Astrocyte (in vitro differentiated cells and primary cell): ENCODE data around the gene RIMBP2. TPM values are rescaled to one million over a fixed set of nuclear protein-coding genes. Genes with fewer than 3 reads are reported as not detected.

Experiments used
- DNase-seq: peaks from one replicate; pipeline ENCODE4 v3.0.0-alpha.2; 2010; ENCODE audit warnings: low read depth
- FAIRE-seq: peaks from 2 replicates; lab custom pipeline; 2011; peaks lifted over from hg19 to GRCh38; lab: Jason Lieb, UNC
- H2AFZ ChIP-seq: 2 replicates; pipeline ENCODE4 v1.6.0; 2012; ENCODE audit warnings: low read depth, low read length, inconsistent platforms
- H3K27ac ChIP-seq: 2 replicates; pipeline ENCODE4 v1.5.1; 2011; ENCODE audit warnings: low read depth, low read length, inconsistent platforms
- H3K27me3 ChIP-seq: 2 replicates; pipeline ENCODE4 v1.6.0; 2011; ENCODE audit warnings: low read length, inconsistent platforms; ENCODE audit not compliant: insufficient read depth
- H3K36me3 ChIP-seq: 2 replicates; pipeline ENCODE4 v1.5.1; 2011; ENCODE audit warnings: low read length, inconsistent platforms; ENCODE audit not compliant: insufficient read depth
- H3K4me1 ChIP-seq: 2 replicates; pipeline ENCODE4 v1.5.1; 2011; ENCODE audit warnings: low read length, inconsistent platforms; ENCODE audit not compliant: insufficient read depth
- H3K4me2 ChIP-seq: 2 replicates; pipeline ENCODE4 v1.6.0; 2012; ENCODE audit warnings: low read length, inconsistent platforms
- H3K4me3 ChIP-seq: 2 replicates; pipeline ENCODE4 v1.5.1; 2011; ENCODE audit warnings: low read depth, mild to moderate bottlenecking, low read length, inconsistent platforms; ENCODE audit not compliant: insufficient read depth
- H3K79me2 ChIP-seq: 2 replicates; pipeline ENCODE4 v1.6.0; 2012; ENCODE audit warnings: mild to moderate bottlenecking, low read length, inconsistent platforms; ENCODE audit not compliant: insufficient read depth
- H3K9ac ChIP-seq: 2 replicates; pipeline ENCODE4 v1.6.0; 2012; ENCODE audit warnings: mild to moderate bottlenecking, low read length, inconsistent platforms
- H3K9me3 ChIP-seq: 2 replicates; pipeline ENCODE4 v1.5.1; 2012; ENCODE audit warnings: low read depth, mild to moderate bottlenecking, low read length, inconsistent platforms; ENCODE audit not compliant: insufficient read depth
- H4K20me1 ChIP-seq: 2 replicates; pipeline ENCODE4 v1.6.0; 2012; ENCODE audit warnings: low read length, inconsistent platforms; ENCODE audit not compliant: insufficient read depth
- H3K27ac Mint-ChIP-seq: one replicate; pipeline ENCODE4 v1.8.0; 2021; ENCODE audit warnings: mild to moderate bottlenecking, mixed read lengths; ENCODE audit not compliant: unreplicated experiment
- H3K27me3 Mint-ChIP-seq: one replicate; pipeline ENCODE4 v1.8.0; 2021; ENCODE audit warnings: low read depth, mixed read lengths; ENCODE audit not compliant: unreplicated experiment
- H3K36me3 Mint-ChIP-seq: one replicate; pipeline ENCODE4 v1.8.0; 2021; ENCODE audit warnings: low read depth, mixed read lengths; ENCODE audit not compliant: unreplicated experiment
- H3K4me1 Mint-ChIP-seq: one replicate; pipeline ENCODE4 v1.8.0; 2021; ENCODE audit warnings: low read depth, mixed read lengths; ENCODE audit not compliant: unreplicated experiment
- H3K4me3 Mint-ChIP-seq: one replicate; pipeline ENCODE4 v1.8.0; 2021; ENCODE audit warnings: mild to moderate bottlenecking, moderate library complexity, mixed read lengths; ENCODE audit not compliant: unreplicated experiment
- H3K9me3 Mint-ChIP-seq: one replicate; pipeline ENCODE4 v1.8.0; 2021; ENCODE audit warnings: mild to moderate bottlenecking, mixed read lengths; ENCODE audit not compliant: unreplicated experiment
- EZH2 ChIP-seq: IDR thresholded peaks from 2 replicates; pipeline ENCODE4 v1.6.1; 2012; ENCODE audit warnings: mild to moderate bottlenecking, low read length, inconsistent platforms; ENCODE audit not compliant: insufficient read depth
- total RNA-seq: library from RNA; stranded (reverse); gene quantifications from 2 replicates; pipeline ENCODE4 v1.2.1, GENCODE V29; 2021
- TF ChIP-seq, protein P1 (sequence below): IDR thresholded peaks from 2 replicates; pipeline ENCODE4 v1.5.1; 2011; ENCODE audit warnings: low read depth, mild to moderate bottlenecking, inconsistent platforms, low read length, moderate library complexity; ENCODE audit not compliant: insufficient read depth

RIMBP2 gene
- total RNA-seq, 1 donor from 2014 or later, result 2.2 TPM

DNA sequence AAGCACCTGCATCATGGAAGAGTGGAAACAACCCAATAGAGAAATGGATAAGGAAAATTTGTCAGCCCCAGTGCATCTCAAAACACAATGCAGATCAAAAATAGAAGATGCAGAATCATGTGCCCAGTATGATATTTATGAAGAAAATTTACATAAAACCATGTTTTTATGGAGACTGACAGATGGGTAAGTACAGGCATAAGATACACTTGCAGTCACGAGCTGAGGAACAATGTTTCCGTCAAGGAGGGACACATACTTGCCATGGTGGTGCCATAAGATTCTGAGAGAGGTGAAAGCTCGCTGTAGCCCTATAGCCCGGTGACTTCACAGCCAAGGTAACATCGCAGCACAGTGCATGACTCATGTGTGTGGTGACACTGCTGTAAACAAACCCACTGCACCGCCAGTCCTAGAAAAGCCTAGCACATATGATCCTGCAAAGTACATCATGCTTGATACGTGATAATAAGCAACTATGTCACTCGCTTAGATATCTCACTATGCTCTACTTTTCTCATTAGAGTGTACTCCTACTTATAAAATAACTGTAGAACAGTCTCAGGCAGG, 112.6 kb downstream of the RIMBP2 start:
- TF ChIP-seq, protein P1, sequence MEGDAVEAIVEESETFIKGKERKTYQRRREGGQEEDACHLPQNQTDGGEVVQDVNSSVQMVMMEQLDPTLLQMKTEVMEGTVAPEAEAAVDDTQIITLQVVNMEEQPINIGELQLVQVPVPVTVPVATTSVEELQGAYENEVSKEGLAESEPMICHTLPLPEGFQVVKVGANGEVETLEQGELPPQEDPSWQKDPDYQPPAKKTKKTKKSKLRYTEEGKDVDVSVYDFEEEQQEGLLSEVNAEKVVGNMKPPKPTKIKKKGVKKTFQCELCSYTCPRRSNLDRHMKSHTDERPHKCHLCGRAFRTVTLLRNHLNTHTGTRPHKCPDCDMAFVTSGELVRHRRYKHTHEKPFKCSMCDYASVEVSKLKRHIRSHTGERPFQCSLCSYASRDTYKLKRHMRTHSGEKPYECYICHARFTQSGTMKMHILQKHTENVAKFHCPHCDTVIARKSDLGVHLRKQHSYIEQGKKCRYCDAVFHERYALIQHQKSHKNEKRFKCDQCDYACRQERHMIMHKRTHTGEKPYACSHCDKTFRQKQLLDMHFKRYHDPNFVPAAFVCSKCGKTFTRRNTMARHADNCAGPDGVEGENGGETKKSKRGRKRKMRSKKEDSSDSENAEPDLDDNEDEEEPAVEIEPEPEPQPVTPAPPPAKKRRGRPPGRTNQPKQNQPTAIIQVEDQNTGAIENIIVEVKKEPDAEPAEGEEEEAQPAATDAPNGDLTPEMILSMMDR, result no peak

GRCh38 chr12:130602251-130602650, 113.8 kb downstream of the RIMBP2 start:
- no peaks in the 10 kb centered on the region for H3K27me3 Mint-ChIP-seq
- Histone ChIP-seq H2AFZ (no peak overlapping the region), H3K27ac (no peak overlapping the region), H3K36me3 (no peaks in the 10 kb centered on the region), H3K4me1 (no peaks in the 10 kb centered on the region), H4K20me1 (no peaks in the 10 kb centered on the region), H3K9me3 (no peaks in the 10 kb centered on the region), H3K4me3 (no peak overlapping the region), H3K79me2 (no peaks in the 10 kb centered on the region), H3K27me3 (no peaks in the 10 kb centered on the region), H3K9ac (no peak overlapping the region), H3K4me2 (no peak overlapping the region)
- peaks cover 4% of the 10 kb centered on the region for H3K9me3 Mint-ChIP-seq
- H3K36me3 Mint-ChIP-seq, result no peaks in the 10 kb centered on the region
- TF ChIP-seq EZH2, result no peak
- TF ChIP-seq, protein P1, result no peak
- H3K4me3 Mint-ChIP-seq, result no peak overlapping the region
- no peaks in the 10 kb centered on the region for H3K4me1 Mint-ChIP-seq
- FAIRE-seq (no peak), DNase-seq (no peak)
- H3K27ac Mint-ChIP-seq, result no peak overlapping the region

More for the DNA sequence above, 112.6 kb downstream of the RIMBP2 start:
- no peak for FAIRE-seq
- Histone ChIP-seq H3K27ac (no peak overlapping the region), H4K20me1 (no peaks in the 10 kb centered on the region), H3K79me2 (no peaks in the 10 kb centered on the region), H3K9me3 (no peaks in the 10 kb centered on the region), H3K9ac (no peak overlapping the region), H3K4me1 (no peaks in the 10 kb centered on the region), H3K4me2 (no peak overlapping the region), H2AFZ (no peak overlapping the region), H3K27me3 (no peaks in the 10 kb centered on the region), H3K36me3 (no peaks in the 10 kb centered on the region), H3K4me3 (no peak overlapping the region)
- no peaks in the 10 kb centered on the region for H3K36me3 Mint-ChIP-seq
- no peaks in the 10 kb centered on the region for H3K4me1 Mint-ChIP-seq
- no peak for DNase-seq
- H3K27ac Mint-ChIP-seq, result no peak overlapping the region
- H3K9me3 Mint-ChIP-seq, result peaks cover 4% of the 10 kb centered on the region
- H3K4me3 Mint-ChIP-seq, result no peak overlapping the region
- H3K27me3 Mint-ChIP-seq, result no peaks in the 10 kb centered on the region

GRCh38 chr12:130601327-130601726, 114.8 kb downstream of the RIMBP2 start:
- Histone ChIP-seq H3K4me2 (no peak overlapping the region), H3K36me3 (no peaks in the 10 kb centered on the region), H3K4me3 (no peak overlapping the region), H3K9ac (no peak overlapping the region), H3K27me3 (no peaks in the 10 kb centered on the region), H2AFZ (no peak overlapping the region), H3K27ac (no peak overlapping the region), H3K9me3 (no peaks in the 10 kb centered on the region), H3K79me2 (no peaks in the 10 kb centered on the region), H3K4me1 (no peaks in the 10 kb centered on the region), H4K20me1 (no peaks in the 10 kb centered on the region)
- Mint-ChIP-seq H3K9me3 (peaks cover 4% of the 10 kb centered on the region), H3K4me3 (no peak overlapping the region), H3K27me3 (no peaks in the 10 kb centered on the region), H3K4me1 (no peaks in the 10 kb centered on the region), H3K27ac (no peak overlapping the region), H3K36me3 (no peaks in the 10 kb centered on the region)
- DNase-seq (no peak), FAIRE-seq (no peak)
- TF ChIP-seq EZH2, result no peak
- TF ChIP-seq, protein P1, result no peak
